Epithelial cell of esophagus (primary cell): Measurements from ENCODE around the gene TUG1.

Experiments used
- DNase-seq: peaks from one replicate; pipeline ENCODE4 v3.0.0; 2010; ENCODE audit warnings: low read depth
- H3K4me3 ChIP-seq: 2 replicates; pipeline ENCODE4 v1.5.1; 2011; ENCODE audit warnings: mild to moderate bottlenecking, low read length, control low read depth
- CTCF ChIP-seq: IDR thresholded peaks from 2 replicates; pipeline ENCODE4 v1.5.1; 2011; ENCODE audit warnings: low read depth, mild to moderate bottlenecking, low read length, control low read depth, inconsistent platforms; ENCODE audit not compliant: insufficient read depth; ENCODE audit errors: missing control alignments

Gene TUG1

GRCh38 chr22:30945653-30946052 is 23.4 kb upstream of the TUG1 start:
- TF ChIP-seq CTCF = no peak

DNA sequence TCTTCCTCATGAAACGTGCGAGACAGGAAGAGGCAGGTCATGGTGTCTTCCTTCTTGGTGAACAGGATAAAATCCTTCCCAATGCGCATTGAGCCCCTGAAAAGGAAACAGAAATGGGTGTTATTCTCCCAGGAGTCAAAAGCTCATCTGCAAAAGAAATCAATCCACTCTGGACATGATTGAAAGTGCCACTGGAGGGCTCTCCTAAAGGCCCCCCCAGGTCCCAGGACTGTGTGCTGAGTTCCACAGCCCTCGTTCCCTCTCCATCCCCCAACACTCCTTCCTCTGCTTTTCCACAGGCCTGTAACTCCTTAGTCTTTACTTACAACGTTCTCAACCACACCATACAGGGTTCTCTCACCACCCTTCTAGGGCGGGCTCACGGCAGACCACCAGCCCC is 22.7 kb upstream of the TUG1 start:
- TF ChIP-seq CTCF = no peak
- H3K4me3 ChIP-seq = no peak overlapping the region
- DNase-seq = no peak

More at GRCh38 chr22:30945653-30946052, 23.4 kb upstream of the TUG1 start:
- no peak overlapping the region for H3K4me3 ChIP-seq
- DNase-seq = peak; percentile 92

DNA sequence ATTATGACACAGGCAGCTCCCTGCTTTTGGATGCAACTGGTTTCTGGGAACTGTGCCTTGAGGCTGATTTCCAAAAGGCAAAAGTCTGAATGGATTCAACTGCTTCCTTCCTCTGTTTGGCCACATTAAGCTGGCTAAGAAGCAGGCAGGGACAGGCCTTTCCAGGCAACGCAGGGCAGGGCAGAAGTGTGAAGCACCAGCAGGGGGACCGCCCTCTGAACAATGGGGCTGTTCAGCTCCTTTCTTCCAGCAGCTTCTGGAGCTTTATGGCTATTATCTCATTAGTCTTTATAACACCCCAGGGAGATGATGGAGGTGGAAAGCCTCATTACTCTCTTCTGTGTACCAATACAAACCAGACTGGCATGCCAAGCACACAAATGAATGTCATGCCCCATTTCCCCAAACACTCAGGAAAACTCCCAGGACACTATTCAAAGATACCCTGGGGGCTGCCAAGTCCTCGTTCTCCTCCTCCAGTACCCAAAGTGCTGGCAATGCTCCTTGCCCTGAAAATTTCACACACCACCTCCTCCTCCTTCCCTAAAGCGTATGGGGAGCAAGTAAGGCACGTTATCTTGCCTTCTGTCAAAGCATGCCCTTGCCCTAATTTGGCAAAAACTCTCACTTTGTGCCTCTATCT is 21.8 kb upstream of the TUG1 start:
- TF ChIP-seq CTCF = peak; percentile 57
- DNase-seq = peak; percentile 91
- no peak overlapping the region for H3K4me3 ChIP-seq

GRCh38 chr22:30947816-30948454 is 21.1 kb upstream of the TUG1 start:
- peak; percentile 65 for TF ChIP-seq CTCF
- H3K4me3 ChIP-seq = no peak overlapping the region
- peak; percentile 71 for DNase-seq

DNA sequence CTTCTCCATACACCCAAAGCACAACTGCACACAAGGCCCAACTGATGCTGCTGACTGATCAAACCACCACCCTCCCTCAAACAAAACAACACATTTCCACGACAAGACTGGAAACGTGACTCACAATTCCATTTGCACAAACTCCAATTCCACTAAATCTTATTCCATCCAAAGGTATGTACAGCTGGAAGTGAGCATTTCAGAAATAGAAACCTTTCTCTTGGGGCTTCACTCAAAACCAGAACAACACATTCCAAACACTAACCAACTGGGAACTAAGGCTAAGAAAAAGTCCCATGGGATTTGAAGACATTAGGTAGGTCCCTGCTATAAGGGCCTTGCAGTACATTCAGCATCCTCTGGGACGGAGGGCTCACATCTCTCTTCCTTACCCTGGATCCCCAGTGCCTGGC is 20.1 kb upstream of the TUG1 start:
- DNase-seq = no peak
- TF ChIP-seq CTCF = no peak
- H3K4me3 ChIP-seq = no peak overlapping the region

DNA sequence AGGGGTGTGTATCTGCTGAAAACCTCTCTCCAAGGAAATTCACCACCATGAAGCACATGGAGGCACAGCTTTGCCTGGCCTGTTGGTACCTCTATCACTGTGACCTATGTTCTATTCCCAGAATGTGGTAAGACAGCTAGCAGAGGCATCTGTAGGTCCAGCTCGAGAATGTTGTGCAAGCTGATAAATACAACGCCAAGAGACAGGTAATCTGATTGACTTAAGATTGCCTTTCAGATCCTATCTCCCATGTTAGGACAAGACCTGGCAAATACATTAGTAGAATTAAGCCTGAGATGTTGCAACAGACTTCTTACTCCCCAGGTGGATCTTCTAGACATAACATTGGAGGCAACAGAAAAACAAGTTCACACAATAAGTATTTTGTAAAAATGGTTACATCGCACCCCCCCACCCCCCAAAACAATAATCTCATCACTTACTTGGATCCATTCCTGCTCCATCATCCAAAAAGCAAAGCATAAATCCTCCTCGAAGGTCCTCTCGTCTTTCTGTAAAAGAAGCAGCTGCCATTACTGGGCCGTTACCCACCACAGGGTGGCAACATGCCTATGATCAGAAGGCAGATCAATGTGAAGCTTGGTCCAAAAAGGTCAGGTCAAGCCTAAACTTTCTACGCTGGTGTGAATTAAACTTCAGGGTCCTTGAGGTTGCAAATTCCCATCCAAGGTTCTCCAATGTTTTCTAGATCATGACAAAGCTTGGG is 19.0 kb upstream of the TUG1 start:
- no peak overlapping the region for H3K4me3 ChIP-seq
- peak; percentile 72 for DNase-seq
- peak; percentile 5 for TF ChIP-seq CTCF

DNA sequence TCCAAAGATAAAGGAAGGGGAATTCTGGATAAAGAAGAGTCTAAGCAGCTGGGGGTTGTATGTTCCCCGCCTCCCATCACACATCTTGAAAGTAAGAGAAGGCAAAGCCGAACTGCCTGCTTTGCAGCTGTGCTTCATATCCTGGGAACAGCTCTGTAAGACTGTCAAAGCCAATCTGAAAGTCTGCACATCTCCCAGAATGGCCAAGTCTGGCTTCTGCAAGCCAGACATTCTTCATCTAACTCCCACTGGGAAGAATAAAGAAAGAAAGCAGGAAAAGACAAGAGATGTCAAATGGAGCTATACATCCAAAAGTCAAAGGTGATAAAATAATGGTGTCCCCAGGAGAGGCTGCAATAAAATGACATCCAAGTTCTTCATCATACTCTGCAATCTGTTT is 15.9 kb upstream of the TUG1 start:
- H3K4me3 ChIP-seq = no peak overlapping the region
- no peak for TF ChIP-seq CTCF
- DNase-seq = no peak
